ENCODE results near the gene ITGA4. TPM values are rescaled to one million over a fixed set of nuclear protein-coding genes. Genes with fewer than 3 reads are reported as not detected.

ITGA4 gene
- total RNA-seq, 1 experiment from 2014 or later: 4.6 TPM

DNA sequence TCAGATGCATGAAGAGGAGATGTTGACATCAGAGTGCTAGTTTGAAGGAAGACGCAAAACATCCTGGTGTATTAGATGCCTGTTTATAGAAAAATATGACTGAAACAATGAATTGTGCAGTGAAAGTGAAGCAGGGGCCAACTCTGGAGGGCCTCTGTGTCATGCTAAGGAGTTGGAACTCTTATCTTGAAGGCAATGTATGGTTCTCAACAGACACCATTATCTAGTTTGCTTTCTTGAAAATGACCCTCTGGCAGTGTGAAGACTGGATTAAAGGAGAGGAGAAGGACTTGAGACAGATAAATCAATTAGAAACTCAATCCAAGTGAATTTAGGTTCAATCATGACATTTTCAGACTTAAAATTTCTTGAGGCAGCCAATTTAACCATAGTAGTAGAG is 63.1 kb downstream of the ITGA4 start:
- POLR2A ChIA-PET (ENCODE audit: low non-redundant PET): no interaction called here
- BruUV-seq (replicated peaks): no TSS peak
- intact Hi-C loops (cut with micrococcal nuclease; ENCODE audit: unreplicated experiment): no loop called here
- Histone ChIP-seq H3K9me3 (ENCODE audit: low read depth, low read length, poor library complexity, severe bottlenecking) (no peaks in the 10 kb centered on the region), H3K27me3 (replicated peaks; ENCODE audit: insufficient read depth, low read depth, low read length, poor library complexity) (no peaks in the 10 kb centered on the region), H3K27ac (ENCODE audit: low read depth, low read length, poor library complexity, severe bottlenecking) (no peak overlapping the region), H3K36me3 (ENCODE audit: insufficient read depth, low read length, poor library complexity, severe bottlenecking) (no peaks in the 10 kb centered on the region), H3K4me1 (ENCODE audit: insufficient read depth, low read length, poor library complexity, severe bottlenecking) (no peaks in the 10 kb centered on the region), H3K4me3 (ENCODE audit: low read depth, low read length, poor library complexity, severe bottlenecking) (no peak overlapping the region)
- CTCF ChIA-PET: no interaction called here
- TF ChIP-seq EZH2 (IDR thresholded peaks at IDR 0.05; ENCODE audit: borderline replicate concordance, low read depth, low read length, poor library complexity, severe bottlenecking): no peak
- no peak for DNase-seq (ENCODE audit: low spot score)

- CTCF ChIA-PET: no interaction called here
- no peak overlapping the region for H3K27ac ChIP-seq (ENCODE audit: low read depth, low read length, poor library complexity, severe bottlenecking)
Measured at GRCh38 chr2:181523756-181524155, 66.6 kb downstream of the ITGA4 start.

DNA sequence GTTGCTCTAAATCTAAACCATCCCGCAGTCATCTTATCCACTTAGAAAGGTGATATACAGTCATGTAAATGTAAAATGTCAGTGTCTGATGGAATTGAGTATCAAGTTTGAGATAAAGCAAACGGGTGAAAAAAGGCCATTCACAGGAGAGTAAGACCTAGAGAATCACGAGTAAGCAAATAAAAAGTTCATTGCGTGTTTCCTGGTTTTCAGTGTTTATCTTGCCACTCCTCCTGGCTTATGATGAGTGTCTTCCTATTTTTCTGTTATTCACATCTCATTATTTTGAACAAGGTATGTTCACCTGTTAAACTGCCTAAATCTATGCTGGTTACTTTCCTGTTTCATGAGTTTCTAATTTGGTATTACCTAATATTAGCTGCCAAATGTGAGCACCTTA is 68.8 kb downstream of the ITGA4 start:
- Histone ChIP-seq H3K27ac (ENCODE audit: low read depth, low read length, poor library complexity, severe bottlenecking) (no peak overlapping the region), H3K4me1 (ENCODE audit: insufficient read depth, low read length, poor library complexity, severe bottlenecking) (no peaks in the 10 kb centered on the region), H3K9me3 (ENCODE audit: low read depth, low read length, poor library complexity, severe bottlenecking) (no peaks in the 10 kb centered on the region), H3K27me3 (replicated peaks; ENCODE audit: insufficient read depth, low read depth, low read length, poor library complexity) (no peaks in the 10 kb centered on the region), H3K36me3 (ENCODE audit: insufficient read depth, low read length, poor library complexity, severe bottlenecking) (no peaks in the 10 kb centered on the region), H3K4me3 (ENCODE audit: low read depth, low read length, poor library complexity, severe bottlenecking) (no peak overlapping the region)
- intact Hi-C loops (cut with micrococcal nuclease; ENCODE audit: unreplicated experiment): no loop called here
- POLR2A ChIA-PET (ENCODE audit: low non-redundant PET): no interaction called here
- BruUV-seq (replicated peaks): no TSS peak
- CTCF ChIA-PET: no interaction called here
- DNase-seq (ENCODE audit: low spot score): no peak
- TF ChIP-seq EZH2 (IDR thresholded peaks at IDR 0.05; ENCODE audit: borderline replicate concordance, low read depth, low read length, poor library complexity, severe bottlenecking): no peak
- TF ChIP-seq, protein P1, sequence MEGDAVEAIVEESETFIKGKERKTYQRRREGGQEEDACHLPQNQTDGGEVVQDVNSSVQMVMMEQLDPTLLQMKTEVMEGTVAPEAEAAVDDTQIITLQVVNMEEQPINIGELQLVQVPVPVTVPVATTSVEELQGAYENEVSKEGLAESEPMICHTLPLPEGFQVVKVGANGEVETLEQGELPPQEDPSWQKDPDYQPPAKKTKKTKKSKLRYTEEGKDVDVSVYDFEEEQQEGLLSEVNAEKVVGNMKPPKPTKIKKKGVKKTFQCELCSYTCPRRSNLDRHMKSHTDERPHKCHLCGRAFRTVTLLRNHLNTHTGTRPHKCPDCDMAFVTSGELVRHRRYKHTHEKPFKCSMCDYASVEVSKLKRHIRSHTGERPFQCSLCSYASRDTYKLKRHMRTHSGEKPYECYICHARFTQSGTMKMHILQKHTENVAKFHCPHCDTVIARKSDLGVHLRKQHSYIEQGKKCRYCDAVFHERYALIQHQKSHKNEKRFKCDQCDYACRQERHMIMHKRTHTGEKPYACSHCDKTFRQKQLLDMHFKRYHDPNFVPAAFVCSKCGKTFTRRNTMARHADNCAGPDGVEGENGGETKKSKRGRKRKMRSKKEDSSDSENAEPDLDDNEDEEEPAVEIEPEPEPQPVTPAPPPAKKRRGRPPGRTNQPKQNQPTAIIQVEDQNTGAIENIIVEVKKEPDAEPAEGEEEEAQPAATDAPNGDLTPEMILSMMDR (conservative IDR thresholded peaks at IDR 0.05; ENCODE audit: low read depth, low read length): no peak

More at GRCh38 chr2:181523756-181524155, 66.6 kb downstream of the ITGA4 start:
- no peak for DNase-seq (ENCODE audit: low spot score)
- Histone ChIP-seq H3K36me3 (ENCODE audit: insufficient read depth, low read length, poor library complexity, severe bottlenecking) (no peaks in the 10 kb centered on the region), H3K9me3 (ENCODE audit: low read depth, low read length, poor library complexity, severe bottlenecking) (no peaks in the 10 kb centered on the region), H3K4me1 (ENCODE audit: insufficient read depth, low read length, poor library complexity, severe bottlenecking) (no peaks in the 10 kb centered on the region), H3K27me3 (replicated peaks; ENCODE audit: insufficient read depth, low read depth, low read length, poor library complexity) (no peaks in the 10 kb centered on the region), H3K4me3 (ENCODE audit: low read depth, low read length, poor library complexity, severe bottlenecking) (no peak overlapping the region)
- intact Hi-C loops (cut with micrococcal nuclease; ENCODE audit: unreplicated experiment): no loop called here
- TF ChIP-seq EZH2 (IDR thresholded peaks at IDR 0.05; ENCODE audit: borderline replicate concordance, low read depth, low read length, poor library complexity, severe bottlenecking): no peak
- TF ChIP-seq, protein P1 (conservative IDR thresholded peaks at IDR 0.05; ENCODE audit: low read depth, low read length): no peak
- BruUV-seq (replicated peaks): no TSS peak
- POLR2A ChIA-PET (ENCODE audit: low non-redundant PET): no interaction called here

GRCh38 chr2:181527058-181527457 is 69.9 kb downstream of the ITGA4 start:
- no peaks in the 10 kb centered on the region for H3K27me3 ChIP-seq (replicated peaks; ENCODE audit: insufficient read depth, low read depth, low read length, poor library complexity)
- CTCF ChIA-PET: no interaction called here
- no TSS peak for BruUV-seq (replicated peaks)
- POLR2A ChIA-PET (ENCODE audit: low non-redundant PET): no interaction called here
- intact Hi-C loops (cut with micrococcal nuclease; ENCODE audit: unreplicated experiment): no loop called here
- no peak for TF ChIP-seq EZH2 (IDR thresholded peaks at IDR 0.05; ENCODE audit: borderline replicate concordance, low read depth, low read length, poor library complexity, severe bottlenecking)
- TF ChIP-seq, protein P1 (conservative IDR thresholded peaks at IDR 0.05; ENCODE audit: low read depth, low read length): no peak
- DNase-seq (ENCODE audit: low spot score): no peak
- no peaks in the 10 kb centered on the region for H3K36me3 ChIP-seq (ENCODE audit: insufficient read depth, low read length, poor library complexity, severe bottlenecking)
- no peak overlapping the region for H3K4me3 ChIP-seq (ENCODE audit: low read depth, low read length, poor library complexity, severe bottlenecking)
- H3K27ac ChIP-seq (ENCODE audit: low read depth, low read length, poor library complexity, severe bottlenecking): no peak overlapping the region
- no peaks in the 10 kb centered on the region for H3K9me3 ChIP-seq (ENCODE audit: low read depth, low read length, poor library complexity, severe bottlenecking)
- no peaks in the 10 kb centered on the region for H3K4me1 ChIP-seq (ENCODE audit: insufficient read depth, low read length, poor library complexity, severe bottlenecking)

All from A673 (cell line).